Tibial artery (tissue), 4 donors: Measurements from ENCODE around the gene MICAL2.

Experiments used
- DNase-seq, 2 donors: peaks; one replicate each; pipeline ENCODE4 v3.0.0-alpha.2; 2019
- H3K27ac ChIP-seq, 2 donors: fragments of 200-600 bp; sonication (generic) in 1 of 2; 1 replicate in 1 of 2; 2 replicates in 1 of 2; pipeline ENCODE4 v1.5.1; 2018 to 2019; ENCODE audit warnings: mild to moderate bottlenecking in 1 of 2
- H3K27me3 ChIP-seq, 2 donors: fragments of 200-600 bp; sonication (generic) in 1 of 2; one replicate each; pipeline versions ENCODE4 v1.5.1 to v1.6.0; 2016 to 2019
- H3K36me3 ChIP-seq, 3 donors: fragments of 200-600 bp; sonication (generic) in 2 of 3; one replicate each; pipeline ENCODE4 v1.5.1; 2016 to 2019; ENCODE audit warnings: mild to moderate bottlenecking in 2 of 3
- H3K4me1 ChIP-seq, 4 donors: fragments of 200-600 bp; sonication (generic) in 2 of 4; 1 replicate in 3 of 4; 2 replicates in 1 of 4; pipeline ENCODE4 v1.5.1; 2016 to 2019
- H3K4me3 ChIP-seq, 2 donors: fragments of 200-600 bp; sonication (generic) in 1 of 2; 1 replicate in 1 of 2; 2 replicates in 1 of 2; pipeline ENCODE4 v1.5.1; 2018 to 2019; ENCODE audit warnings: mild to moderate bottlenecking in 2 of 2
- H3K9me3 ChIP-seq, 3 donors: fragments of 200-600 bp; sonication (generic) in 1 of 3; one replicate each; pipeline ENCODE4 v1.5.1; 2016 to 2019
- CTCF ChIP-seq, 2 experiments: fragments of 200-600 bp in 1 of 2; fragments of 450-650 bp in 1 of 2; IDR thresholded peaks; one replicate each; pipeline ENCODE4 v1.5.1; 2017 to 2019; ENCODE audit warnings: antibody characterized with exemption in 2 of 2, mild to moderate bottlenecking in 1 of 2, moderate library complexity in 1 of 2
- intact Hi-C: fragments of 100-400 bp; cut with DNase I; formaldehyde crosslinking; loops from one replicate; pipeline ENCODE4 v1.15.0; 2023; ENCODE audit warnings: low total_unique reads

Gene MICAL2

DNA sequence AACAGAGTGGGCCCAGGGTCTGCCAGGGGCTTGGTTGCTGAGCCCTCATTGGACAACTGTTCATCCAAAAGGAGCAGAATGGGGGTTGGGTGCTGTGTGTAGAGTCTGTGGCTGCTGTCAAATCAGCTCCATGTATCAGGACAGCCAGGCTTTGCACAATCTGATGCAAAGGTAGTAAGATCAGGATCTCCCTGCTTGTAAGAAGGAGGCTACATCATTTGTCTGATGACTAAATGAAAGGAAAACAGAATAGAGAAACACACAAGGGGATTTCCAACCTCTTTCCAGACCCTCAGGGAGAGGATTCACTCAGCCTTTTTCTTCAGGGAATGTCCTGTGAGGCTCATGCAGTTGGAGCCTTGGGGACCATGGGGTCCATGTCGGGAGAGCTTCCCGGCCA, 7.2 kb downstream of the MICAL2 start:
- Histone ChIP-seq H3K27me3 (no peaks in the 10 kb centered on the region), H3K9me3 (no peaks in the 10 kb centered on the region), H3K27ac (peak overlapping the region; percentile 94 to 99), H3K4me3 (no peak overlapping the region), H3K36me3 (peaks cover 0 to 7% (median 0%) of the 10 kb centered on the region in 3 donors), H3K4me1 (peaks cover 4 to 100% (median 78%) of the 10 kb centered on the region in 4 donors)
- intact Hi-C loops: no loop called here
- no peak for TF ChIP-seq CTCF (IDR thresholded peaks at IDR 0.05)
- DNase-seq: no peak

- Histone ChIP-seq H3K4me1 (peaks cover 4 to 100% (median 76%) of the 10 kb centered on the region in 4 donors), H3K27me3 (no peaks in the 10 kb centered on the region), H3K27ac (peak overlapping the region; percentile 94 to 99), H3K9me3 (no peaks in the 10 kb centered on the region), H3K4me3 (no peak overlapping the region), H3K36me3 (peaks cover 0 to 7% (median 0%) of the 10 kb centered on the region in 3 donors)
- intact Hi-C loops: no loop called here
- DNase-seq: no peak
- TF ChIP-seq CTCF (IDR thresholded peaks at IDR 0.05): no peak
These were observed 8.6 kb downstream of the MICAL2 start for GRCh38 chr11:12118949-12119348.

DNA sequence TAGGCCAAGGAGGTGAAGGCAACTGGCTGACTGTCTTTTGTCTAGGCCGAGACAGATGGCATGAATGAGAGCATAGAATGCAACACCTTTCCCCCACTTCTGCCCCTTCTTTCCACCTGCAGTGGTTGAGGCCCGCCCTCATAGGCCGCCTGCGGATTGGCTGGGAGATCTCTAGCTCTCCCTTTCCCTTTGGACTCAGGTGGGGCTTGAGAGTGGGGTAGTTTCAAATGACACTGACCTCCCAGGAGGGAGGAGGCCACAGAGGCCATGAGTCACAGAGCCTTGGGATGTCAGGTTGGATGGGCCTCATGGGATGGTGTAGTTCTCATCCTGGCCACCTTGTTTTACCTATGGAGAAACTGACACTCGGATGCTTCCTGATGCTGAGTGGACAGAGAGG, 9.1 kb downstream of the MICAL2 start:
- DNase-seq: no peak
- Histone ChIP-seq H3K4me3 (no peak overlapping the region), H3K27ac (peak overlapping the region; percentile 94 to 99), H3K4me1 (peaks cover 4 to 100% (median 78%) of the 10 kb centered on the region in 4 donors), H3K36me3 (peaks cover 0 to 7% (median 0%) of the 10 kb centered on the region in 3 donors), H3K9me3 (no peaks in the 10 kb centered on the region), H3K27me3 (no peaks in the 10 kb centered on the region)
- TF ChIP-seq CTCF (IDR thresholded peaks at IDR 0.05): no peak
- intact Hi-C loops: no loop called here

DNA sequence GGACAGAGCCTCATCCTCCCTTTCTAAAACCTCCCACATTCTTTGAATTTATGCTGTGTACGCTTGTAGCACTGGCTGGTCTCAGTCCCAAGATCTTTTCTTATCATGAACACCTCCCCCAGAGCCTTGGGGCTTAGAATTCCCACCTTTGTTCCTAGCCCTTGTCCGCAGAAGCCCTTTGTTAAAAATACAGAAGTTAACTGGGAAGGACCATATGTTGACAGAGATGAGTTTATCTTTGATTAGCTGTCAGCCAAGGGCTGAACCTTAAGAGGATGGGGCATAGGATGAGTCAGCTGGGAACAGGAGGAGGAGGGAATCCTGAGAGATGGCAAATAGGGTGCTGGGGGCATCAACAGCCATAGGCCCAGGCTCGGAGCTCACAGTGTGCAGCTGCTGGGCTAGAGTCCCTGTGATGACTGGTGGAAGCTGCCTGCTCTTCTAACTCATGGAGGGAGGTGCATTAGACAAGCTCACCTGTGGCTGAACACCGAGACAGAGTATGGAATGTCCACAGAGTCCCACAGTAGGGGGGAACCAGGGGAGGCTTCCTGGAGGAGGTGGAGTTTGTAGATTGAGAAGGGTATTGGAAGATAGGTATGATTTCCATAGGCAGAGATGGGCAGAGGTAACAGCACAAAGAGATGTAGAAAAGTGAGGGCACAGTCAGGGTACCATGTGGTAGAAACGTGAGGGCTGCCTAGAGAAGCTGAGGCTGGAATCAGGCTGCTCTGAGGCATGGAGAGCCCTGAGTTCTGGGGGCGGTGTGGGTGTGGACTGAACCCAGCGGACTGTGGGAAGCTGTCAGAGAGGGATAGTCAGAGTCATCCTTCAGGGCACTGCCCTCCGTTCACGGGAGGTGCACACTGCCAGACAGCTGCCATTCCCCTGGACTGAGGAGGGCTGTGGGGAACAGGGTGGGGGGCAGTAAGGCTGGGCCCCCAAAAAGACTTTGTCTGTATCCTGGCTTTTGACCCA, 9.9 kb downstream of the MICAL2 start:
- no peak for DNase-seq
- H3K9me3 ChIP-seq: no peaks in the 10 kb centered on the region
- intact Hi-C loops: no loop called here
- H3K27me3 ChIP-seq: no peaks in the 10 kb centered on the region
- H3K36me3 ChIP-seq: peaks cover 0 to 7% (median 0%) of the 10 kb centered on the region in 3 donors
- H3K27ac ChIP-seq: peak overlapping the region; percentile 94 to 99
- peaks cover 4 to 100% (median 82%) of the 10 kb centered on the region in 4 donors for H3K4me1 ChIP-seq
- no peak overlapping the region for H3K4me3 ChIP-seq
- TF ChIP-seq CTCF (IDR thresholded peaks at IDR 0.05): no peak

- TF ChIP-seq CTCF (IDR thresholded peaks at IDR 0.05): no peak
- peaks cover 0 to 7% (median 0%) of the 10 kb centered on the region in 3 donors for H3K36me3 ChIP-seq
- H3K4me1 ChIP-seq: peaks cover 4 to 100% (median 89%) of the 10 kb centered on the region in 4 donors
- no peaks in the 10 kb centered on the region for H3K9me3 ChIP-seq
- intact Hi-C loops: no loop called here
- H3K27me3 ChIP-seq: no peaks in the 10 kb centered on the region
- no peak overlapping the region for H3K4me3 ChIP-seq
- H3K27ac ChIP-seq: peak overlapping the region; percentile 94 to 99
- no peak for DNase-seq
These were observed 10.6 kb downstream of the MICAL2 start for GRCh38 chr11:12121011-12121410.
